HepG2 (cell line): ENCODE measurements around the gene FDXACB1. TPM values are rescaled to one million over a fixed set of nuclear protein-coding genes. Genes with fewer than 3 reads are reported as not detected.

Experiments used
- ATF7-NPFF ChIP-seq: sonication (generic); formaldehyde crosslinking; IDR thresholded peaks from 2 replicates; pipeline ENCODE4 v1.8.1; 2023; ENCODE audit warnings: mild to moderate bottlenecking, low read depth, missing genetic modification reagents, moderate library complexity
- ELF1 ChIP-seq: sonication (generic); formaldehyde crosslinking; IDR thresholded peaks from 2 replicates; pipeline ENCODE4 v1.4.0; 2020; ENCODE audit warnings: missing genetic modification reagents
- HDAC1 ChIP-seq: sonication (generic); formaldehyde crosslinking; IDR thresholded peaks from 2 replicates; pipeline ENCODE4 v1.5.1; 2020; ENCODE audit warnings: mild to moderate bottlenecking, missing genetic modification reagents
- HNF4A ChIP-seq: sonication (generic); formaldehyde crosslinking; IDR thresholded peaks from 2 replicates; pipeline ENCODE4 v1.4.0; 2020; ENCODE audit warnings: missing genetic modification reagents
- KLF6 ChIP-seq: IDR thresholded peaks from 2 replicates; pipeline ENCODE4 v1.8.0; 2016; ENCODE audit warnings: missing biosample characterization, missing genetic modification reagents
- MYC ChIP-seq: sonication (generic); formaldehyde crosslinking; IDR thresholded peaks from 2 replicates; pipeline ENCODE4 v1.9.0; 2021; ENCODE audit warnings: missing genetic modification reagents, borderline replicate concordance
- POGZ ChIP-seq: sonication (generic); formaldehyde crosslinking; IDR thresholded peaks from 2 replicates; pipeline ENCODE4 v1.4.0; 2020; ENCODE audit warnings: mild to moderate bottlenecking, missing genetic modification reagents
- REST ChIP-seq, 2 experiments: IDR thresholded peaks; 2 replicates each; pipeline ENCODE4 v1.6.1; 2011 to 2012; ENCODE audit warnings: low read length in 2 of 2, borderline replicate concordance in 1 of 2, low read depth in 1 of 2, mild to moderate bottlenecking in 1 of 2, moderate library complexity in 1 of 2
- RFX5 ChIP-seq: IDR thresholded peaks from 2 replicates; pipeline ENCODE4 v1.6.1; 2011; ENCODE audit warnings: low read depth, low read length, improper control_type of control experiment
- SAFB2 ChIP-seq: sonication (generic); formaldehyde crosslinking; IDR thresholded peaks from 2 replicates; pipeline ENCODE4 v1.5.1; 2020; ENCODE audit warnings: missing genetic modification reagents, low read depth, mild to moderate bottlenecking, borderline replicate concordance
- ZFP41 ChIP-seq: sonication (generic); formaldehyde crosslinking; IDR thresholded peaks from 2 replicates; pipeline ENCODE4 v1.4.0; 2020; ENCODE audit warnings: mild to moderate bottlenecking, missing genetic modification reagents, borderline replicate concordance
- ZNF12 ChIP-seq: sonication (generic); formaldehyde crosslinking; IDR thresholded peaks from 2 replicates; pipeline ENCODE4 v1.5.0; 2020; ENCODE audit warnings: missing genetic modification reagents
- ZNF142 ChIP-seq: sonication (generic); formaldehyde crosslinking; IDR thresholded peaks from 2 replicates; pipeline ENCODE4 v1.4.0; 2020; ENCODE audit warnings: missing genetic modification reagents
- ZNF230 ChIP-seq: sonication (generic); formaldehyde crosslinking; IDR thresholded peaks from 2 replicates; pipeline ENCODE4 v1.4.0; 2020; ENCODE audit warnings: mild to moderate bottlenecking, missing genetic modification reagents
- ZNF264 ChIP-seq: sonication (generic); formaldehyde crosslinking; IDR thresholded peaks from 2 replicates; pipeline ENCODE4 v1.4.0; 2020; ENCODE audit warnings: missing genetic modification reagents
- ZNF33A ChIP-seq: sonication (generic); formaldehyde crosslinking; IDR thresholded peaks from 2 replicates; pipeline ENCODE4 v1.5.1; 2020; ENCODE audit warnings: missing genetic modification reagents, mild to moderate bottlenecking, moderate library complexity, borderline replicate concordance
- ZNF501 ChIP-seq: sonication (generic); formaldehyde crosslinking; IDR thresholded peaks from 2 replicates; pipeline ENCODE4 v1.5.1; 2020; ENCODE audit warnings: mild to moderate bottlenecking, moderate library complexity, missing genetic modification reagents
- ZNF567 ChIP-seq: sonication (generic); formaldehyde crosslinking; IDR thresholded peaks from 2 replicates; pipeline ENCODE4 v1.8.1; 2023; ENCODE audit warnings: mild to moderate bottlenecking, missing genetic modification reagents, borderline replicate concordance
- ZNF660 ChIP-seq: sonication (generic); formaldehyde crosslinking; IDR thresholded peaks from 2 replicates; pipeline ENCODE4 v1.5.1; 2020; ENCODE audit warnings: mild to moderate bottlenecking, low read depth, missing genetic modification reagents, borderline replicate concordance
- polyA plus RNA-seq, 8 experiments: library from polyadenylated mRNA; depleted of rRNA in 3 of 8; stranded (reverse) in 7 of 8; unstranded in 1 of 8; fragments of >200 nt; fragmentation: Illumina TruSeq in 4 of 8; extraction: Trizol in 4 of 8; gene quantifications; 2 replicates each; pipeline versions ENCODE4 v1.2.1 to v1.2.3, GENCODE V29; 2011 to 2016; ENCODE audit warnings: low read depth in 4 of 8, missing spikeins in 1 of 8, mixed read lengths in 1 of 8; ENCODE audit not compliant: insufficient read depth in 1 of 8
- total RNA-seq, 5 experiments: library from RNA; depleted of rRNA; stranded (reverse); fragments of >200 nt; fragmentation: Illumina TruSeq; extraction: Trizol; gene quantifications; 2 replicates each; pipeline ENCODE4 v1.2.3, GENCODE V29; 2016; ENCODE audit warnings: low read depth in 1 of 5

FDXACB1 gene
- total and polyA plus RNA-seq, 2 of the 13 experiments (the other 11 are each of a cell fraction or from before 2014, with no cell fraction given), result 1.1 to 3.4 TPM

DNA sequence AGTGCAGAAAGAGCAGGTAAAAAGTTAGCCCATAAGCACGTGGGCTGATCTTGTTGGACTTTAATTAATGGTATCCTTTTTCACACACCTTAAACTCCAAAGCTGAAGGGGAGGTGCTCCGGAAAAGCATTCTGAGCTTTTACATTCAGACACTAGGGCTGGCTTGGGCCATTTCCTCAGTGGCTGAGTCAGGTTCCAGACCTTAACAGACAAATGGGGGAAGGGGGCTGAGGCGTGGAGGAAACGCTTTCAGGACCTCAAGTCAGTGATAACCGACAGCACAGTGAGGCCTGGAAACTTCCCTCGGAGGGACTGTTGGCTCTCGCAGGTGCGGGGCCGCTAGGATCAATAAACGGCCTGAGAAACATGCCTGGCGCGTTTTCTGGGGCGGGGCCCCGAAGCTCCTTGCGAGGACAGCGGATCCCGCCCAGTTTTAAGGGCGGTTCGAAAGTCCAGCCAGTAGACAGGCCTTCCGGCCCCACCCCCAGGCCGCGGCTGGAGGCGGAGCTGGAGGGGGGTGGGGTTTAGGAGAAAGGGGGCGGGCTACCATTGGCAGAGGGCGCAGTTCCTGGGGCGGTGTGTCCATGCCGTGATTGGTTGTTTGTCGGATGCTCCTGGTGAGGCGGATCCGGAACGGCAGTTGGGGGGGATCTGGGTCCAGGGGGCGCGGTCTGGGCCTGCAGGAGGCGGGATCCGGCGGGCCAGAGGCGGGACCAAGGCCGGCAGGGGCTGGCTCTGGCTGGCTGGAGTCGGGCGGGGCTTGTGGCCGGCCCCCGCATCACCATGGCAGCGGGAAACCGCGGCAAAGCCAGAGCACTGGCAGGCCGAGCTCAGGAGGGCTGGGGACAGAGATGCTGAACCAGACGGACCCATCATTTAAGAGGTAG lies 47.8 kb upstream of the FDXACB1 start (continued):
- TF ChIP-seq ZFP41 (CRISPR knock-in tag) (0 out of 2 replicates have a peak, but pooled peaks have one; percentile 38), ZNF660 (CRISPR knock-in tag) (no peak), POGZ (no peak), ZNF230 (peak; percentile 51; the same call in 1 of the 2 replicates), HNF4A (CRISPR knock-in tag) (peak; percentile 77), ZNF33A (CRISPR knock-in tag) (no peak), ELF1 (CRISPR knock-in tag) (peak; percentile 51; the same call in 1 of the 2 replicates), SAFB2 (CRISPR knock-in tag) (no peak), ATF7-NPFF (CRISPR knock-in tag) (peak; percentile 62; the same call in 1 of the 2 replicates), RFX5 (peak; percentile 7; the same call in 1 of the 2 replicates), MYC (peak; percentile 19; the same call in 1 of the 2 replicates), ZNF12 (CRISPR knock-in tag) (0 out of 2 replicates have a peak, but pooled peaks have one; percentile 29), ZNF264 (0 out of 2 replicates have a peak, but pooled peaks have one; percentile 31), REST (IDR thresholded peaks at IDR 0.05; ENCODE audit: borderline replicate concordance in 1 of 2, low read depth in 1 of 2, low read length in 2 of 2) (0 out of 4 replicates have a peak, but pooled peaks of 1 of the 2 experiments have one; percentile 40), ZNF567 (CRISPR knock-in tag) (no peak), HDAC1 (0 out of 2 replicates have a peak, but pooled peaks have one; percentile 24), KLF6 (CRISPR knock-in tag) (peak; percentile 72; the same call in 1 of the 2 replicates), ZNF142 (CRISPR knock-in tag) (0 out of 2 replicates have a peak, but pooled peaks have one; percentile 73), ZNF501 (CRISPR knock-in tag) (peak; percentile 78)
